Measurements from ENCODE around the gene SULF2. TPM values are rescaled to one million over a fixed set of nuclear protein-coding genes. Genes with fewer than 3 reads are reported as not detected.
"Not testable (repeated sequence)": the region's sequence is repeated elsewhere in the genome, so short reads cannot be mapped to it uniquely, and the experiment has no call there.

The SULF2 gene
- total RNA-seq (ENCODE audit: low replicate concordance) = 24.0 and 38.0 TPM in 2 replicates

DNA sequence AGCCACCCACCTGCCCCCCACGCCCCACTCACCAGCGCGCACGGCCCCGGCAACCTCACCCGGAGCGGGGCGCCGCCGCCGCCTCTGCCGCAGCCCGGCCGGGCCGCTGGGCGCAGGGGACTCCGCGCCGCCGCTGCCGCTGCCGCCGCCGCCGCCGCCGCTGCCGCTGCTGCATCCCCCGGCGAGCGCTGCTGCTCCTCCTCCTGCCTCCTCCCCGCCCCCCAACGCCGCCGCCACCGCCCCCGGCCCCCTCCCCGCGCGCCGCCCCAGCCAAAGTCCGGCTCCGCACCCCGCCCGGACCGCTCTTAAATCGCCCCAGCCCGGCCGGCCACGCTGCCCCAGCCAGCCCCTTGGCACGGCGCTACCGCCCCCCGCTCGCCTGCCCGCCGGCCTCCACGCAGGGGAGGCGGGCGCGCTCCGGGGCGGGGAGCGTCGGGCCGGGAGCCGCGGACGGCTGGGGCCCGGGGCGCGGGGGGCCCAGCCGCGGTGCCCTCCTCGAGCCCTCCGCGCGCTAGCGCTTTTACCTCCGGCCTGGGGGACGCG lies at the start of gene SULF2:
Gene SULF2 (minus strand): TSS at position 171 of the 543 bp plus-strand sequence. CDS start 28,118 bp downstream, outside the sequence.
- Mint-ChIP-seq H3K27ac (peak within 1 kb of the TSS; percentile 78), H3K9me3 (no peaks in the 10 kb centered on the region), H3K36me3 (no peaks in the 10 kb centered on the region), H3K4me1 (peaks cover 60% of the 10 kb centered on the region), H3K27me3 (ENCODE audit: insufficient read depth, low read depth) (peaks cover 11% of the 10 kb centered on the region), H3K4me3 (peak within 1 kb of the TSS; percentile 94)
- Histone ChIP-seq H3K27me3 (peaks cover 24% of the 10 kb centered on the region), H3K4me2 (peak within 1 kb of the TSS; percentile 89), H3K79me2 (ENCODE audit: low read depth) (no peaks in the 10 kb centered on the region), H3K9me3 (ENCODE audit: low read depth) (no peaks in the 10 kb centered on the region), H3K27ac (no peak within 1 kb of the TSS), H3K9ac (no peak within 1 kb of the TSS), H3F3A (ENCODE audit: low read depth) (peaks cover 8% of the 10 kb centered on the region), H2AFZ (replicated peaks) (peak within 1 kb of the TSS; percentile 70), H3K36me3 (no peaks in the 10 kb centered on the region), H3K4me1 (peaks cover 14% of the 10 kb centered on the region), H3K4me3 (peak within 1 kb of the TSS; percentile 73), H4K20me1 (ENCODE audit: low read depth) (peaks cover 11% of the 10 kb centered on the region)
- TF ChIP-seq EZH2phosphoT487 (IDR thresholded peaks at IDR 0.05) = no peak
- TF ChIP-seq, protein P1, sequence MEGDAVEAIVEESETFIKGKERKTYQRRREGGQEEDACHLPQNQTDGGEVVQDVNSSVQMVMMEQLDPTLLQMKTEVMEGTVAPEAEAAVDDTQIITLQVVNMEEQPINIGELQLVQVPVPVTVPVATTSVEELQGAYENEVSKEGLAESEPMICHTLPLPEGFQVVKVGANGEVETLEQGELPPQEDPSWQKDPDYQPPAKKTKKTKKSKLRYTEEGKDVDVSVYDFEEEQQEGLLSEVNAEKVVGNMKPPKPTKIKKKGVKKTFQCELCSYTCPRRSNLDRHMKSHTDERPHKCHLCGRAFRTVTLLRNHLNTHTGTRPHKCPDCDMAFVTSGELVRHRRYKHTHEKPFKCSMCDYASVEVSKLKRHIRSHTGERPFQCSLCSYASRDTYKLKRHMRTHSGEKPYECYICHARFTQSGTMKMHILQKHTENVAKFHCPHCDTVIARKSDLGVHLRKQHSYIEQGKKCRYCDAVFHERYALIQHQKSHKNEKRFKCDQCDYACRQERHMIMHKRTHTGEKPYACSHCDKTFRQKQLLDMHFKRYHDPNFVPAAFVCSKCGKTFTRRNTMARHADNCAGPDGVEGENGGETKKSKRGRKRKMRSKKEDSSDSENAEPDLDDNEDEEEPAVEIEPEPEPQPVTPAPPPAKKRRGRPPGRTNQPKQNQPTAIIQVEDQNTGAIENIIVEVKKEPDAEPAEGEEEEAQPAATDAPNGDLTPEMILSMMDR (IDR thresholded peaks at IDR 0.05) = no peak
- TF ChIP-seq EZH2 (IDR thresholded peaks at IDR 0.05) = no peak
- DNase-seq (ENCODE audit: low spot score) = peak; percentile 83

DNA sequence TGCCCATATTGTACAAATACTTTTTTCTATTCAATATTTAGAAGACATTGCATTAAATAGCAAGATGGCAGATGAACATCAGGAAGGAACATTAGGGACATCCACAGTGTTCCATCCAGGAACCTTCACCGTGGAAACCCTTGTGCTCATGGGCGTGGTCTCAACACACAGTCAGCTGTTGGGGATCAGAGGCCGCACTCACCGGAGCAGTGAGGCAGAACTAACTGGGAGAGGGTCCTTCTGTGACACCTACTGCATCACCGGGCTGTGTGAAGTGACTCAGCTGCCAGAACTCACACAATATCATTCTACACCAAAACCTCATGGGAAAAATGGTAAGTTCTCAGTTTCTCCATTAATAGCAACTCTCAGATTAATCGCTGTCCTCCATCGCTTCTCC lies 46.4 kb upstream of the SULF2 start:
- not testable (repeated sequence) for H3K27me3 Mint-ChIP-seq (ENCODE audit: insufficient read depth, low read depth); H3K79me2 ChIP-seq (ENCODE audit: low read depth); H4K20me1 ChIP-seq (ENCODE audit: low read depth); H3K27ac Mint-ChIP-seq; H3K36me3 Mint-ChIP-seq; H3K27ac ChIP-seq; H3K4me1 Mint-ChIP-seq; H3K4me2 ChIP-seq; H3K4me3 Mint-ChIP-seq; H3K4me1 ChIP-seq; DNase-seq (ENCODE audit: low spot score); H3K9me3 Mint-ChIP-seq; H3K9me3 ChIP-seq (ENCODE audit: low read depth); H3F3A ChIP-seq (ENCODE audit: low read depth); H3K36me3 ChIP-seq; H3K9ac ChIP-seq; H3K4me3 ChIP-seq; H3K27me3 ChIP-seq; H2AFZ ChIP-seq (replicated peaks)

DNA sequence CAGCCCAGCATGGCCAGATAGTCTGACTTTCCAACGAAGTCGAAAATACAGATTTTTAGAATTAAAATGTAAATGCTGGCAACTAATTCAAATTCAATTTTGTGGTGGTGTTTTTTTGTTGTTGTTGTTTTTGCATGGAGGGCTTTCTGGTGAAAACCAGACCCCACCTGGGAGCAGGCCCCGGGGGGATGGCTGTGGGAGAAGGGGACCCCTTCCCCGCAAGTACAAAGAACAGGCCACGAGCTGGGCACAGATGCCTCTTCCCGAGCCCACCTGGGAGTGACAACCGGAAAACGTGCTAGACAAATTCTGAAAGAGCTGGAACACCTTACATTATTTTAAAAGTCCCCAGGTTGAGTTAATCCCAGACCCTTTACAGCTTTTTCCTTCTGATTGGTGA lies 41.4 kb upstream of the SULF2 start:
- H3K36me3 Mint-ChIP-seq; H3K9me3 ChIP-seq (ENCODE audit: low read depth); H3K27me3 Mint-ChIP-seq (ENCODE audit: insufficient read depth, low read depth); H3K27ac Mint-ChIP-seq; H3K9me3 Mint-ChIP-seq; DNase-seq (ENCODE audit: low spot score); H3K4me1 Mint-ChIP-seq; H3F3A ChIP-seq (ENCODE audit: low read depth); H3K9ac ChIP-seq; H3K4me1 ChIP-seq; H3K27me3 ChIP-seq; H3K36me3 ChIP-seq; H2AFZ ChIP-seq (replicated peaks); H3K4me3 ChIP-seq; H4K20me1 ChIP-seq (ENCODE audit: low read depth); H3K79me2 ChIP-seq (ENCODE audit: low read depth); H3K27ac ChIP-seq; H3K4me2 ChIP-seq; H3K4me3 Mint-ChIP-seq: not testable (repeated sequence)

DNA sequence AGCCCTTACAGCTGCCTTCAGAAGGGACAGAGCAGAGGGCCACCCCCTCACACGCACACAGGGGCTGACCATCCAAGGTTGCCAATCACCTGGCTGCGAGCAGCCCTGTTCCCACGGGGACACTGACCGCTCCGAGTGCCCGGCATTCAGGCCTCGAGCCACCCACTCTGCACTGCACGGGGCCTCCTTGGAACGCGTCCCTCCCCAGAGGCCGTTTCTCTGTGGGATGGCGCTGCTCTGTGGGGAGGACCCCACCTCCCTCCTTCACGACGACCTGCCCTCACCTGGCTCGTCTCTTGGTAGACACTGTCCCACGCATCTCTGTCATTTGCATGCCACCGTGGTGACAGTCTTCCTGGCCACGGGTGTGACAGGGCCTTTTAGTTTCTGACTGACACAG lies 40.7 kb upstream of the SULF2 start:
- not testable (repeated sequence) for H3F3A ChIP-seq (ENCODE audit: low read depth); H3K27me3 ChIP-seq; H3K4me2 ChIP-seq; H3K36me3 Mint-ChIP-seq; H3K9ac ChIP-seq; H3K9me3 ChIP-seq (ENCODE audit: low read depth); DNase-seq (ENCODE audit: low spot score); H3K27ac ChIP-seq; H2AFZ ChIP-seq (replicated peaks); H3K9me3 Mint-ChIP-seq; H3K36me3 ChIP-seq; H3K4me1 Mint-ChIP-seq; H3K27ac Mint-ChIP-seq; H3K4me3 Mint-ChIP-seq; H4K20me1 ChIP-seq (ENCODE audit: low read depth); H3K4me3 ChIP-seq; H3K27me3 Mint-ChIP-seq (ENCODE audit: insufficient read depth, low read depth); H3K79me2 ChIP-seq (ENCODE audit: low read depth); H3K4me1 ChIP-seq

DNA sequence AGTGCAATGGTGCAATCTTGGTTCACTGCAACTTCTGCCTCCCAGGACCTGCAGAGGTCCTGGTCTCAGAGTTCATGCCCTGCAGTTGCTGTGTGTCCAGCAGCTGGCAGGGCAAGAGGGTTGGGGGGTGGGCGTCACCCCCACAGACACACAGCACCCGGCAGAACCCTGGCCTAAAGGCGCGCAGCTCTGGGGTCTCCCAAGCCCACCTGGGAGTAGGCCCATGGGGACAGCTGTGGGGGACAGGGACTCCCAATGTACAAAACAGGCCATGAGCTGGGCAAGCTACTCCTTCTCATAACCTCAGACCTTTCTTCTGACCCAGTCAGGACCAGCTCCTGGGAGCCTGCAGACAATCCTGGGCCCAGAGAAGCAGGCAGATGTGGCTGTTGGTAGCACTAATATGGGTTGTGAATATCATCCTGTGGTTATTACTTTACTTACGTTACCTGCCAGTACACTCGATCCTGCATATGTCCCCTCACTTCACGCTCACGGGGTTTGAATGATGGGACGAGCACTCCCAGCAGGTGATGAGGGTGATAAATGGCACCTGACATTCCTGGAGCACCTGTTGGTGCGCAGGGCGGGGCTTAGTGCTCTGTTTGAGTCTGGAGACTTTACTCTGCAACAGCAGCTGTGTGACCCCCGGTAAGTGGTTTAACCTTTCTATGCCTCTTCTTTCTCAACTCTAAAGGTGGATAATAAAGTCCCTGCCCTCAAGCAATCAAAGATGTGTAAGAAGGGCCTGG lies 39.9 kb upstream of the SULF2 start:
- H3K9me3 ChIP-seq (ENCODE audit: low read depth) = no peaks in the 10 kb centered on the region
- H4K20me1 ChIP-seq (ENCODE audit: low read depth) = no peaks in the 10 kb centered on the region
- no peak overlapping the region for H3K27ac ChIP-seq
- peaks cover 4% of the 10 kb centered on the region for H3F3A ChIP-seq (ENCODE audit: low read depth)
- H3K9ac ChIP-seq = no peak overlapping the region
- H3K4me3 Mint-ChIP-seq = no peak overlapping the region
- peaks cover 10% of the 10 kb centered on the region for H3K27me3 Mint-ChIP-seq (ENCODE audit: insufficient read depth, low read depth)
- H3K27ac Mint-ChIP-seq = no peak overlapping the region
- DNase-seq (ENCODE audit: low spot score) = no peak
- no peaks in the 10 kb centered on the region for H3K4me1 Mint-ChIP-seq
- no peaks in the 10 kb centered on the region for H3K4me1 ChIP-seq
- H3K79me2 ChIP-seq (ENCODE audit: low read depth) = no peaks in the 10 kb centered on the region
- H3K4me3 ChIP-seq = no peak overlapping the region
- H3K36me3 Mint-ChIP-seq = no peaks in the 10 kb centered on the region
- H2AFZ ChIP-seq (replicated peaks) = no peak overlapping the region
- no peaks in the 10 kb centered on the region for H3K36me3 ChIP-seq
- H3K4me2 ChIP-seq = no peak overlapping the region
- no peaks in the 10 kb centered on the region for H3K27me3 ChIP-seq
- no peaks in the 10 kb centered on the region for H3K9me3 Mint-ChIP-seq
- TF ChIP-seq EZH2 (IDR thresholded peaks at IDR 0.05) (no peak), EZH2phosphoT487 (IDR thresholded peaks at IDR 0.05) (no peak)
- TF ChIP-seq, protein P1 (IDR thresholded peaks at IDR 0.05) = no peak

DNA sequence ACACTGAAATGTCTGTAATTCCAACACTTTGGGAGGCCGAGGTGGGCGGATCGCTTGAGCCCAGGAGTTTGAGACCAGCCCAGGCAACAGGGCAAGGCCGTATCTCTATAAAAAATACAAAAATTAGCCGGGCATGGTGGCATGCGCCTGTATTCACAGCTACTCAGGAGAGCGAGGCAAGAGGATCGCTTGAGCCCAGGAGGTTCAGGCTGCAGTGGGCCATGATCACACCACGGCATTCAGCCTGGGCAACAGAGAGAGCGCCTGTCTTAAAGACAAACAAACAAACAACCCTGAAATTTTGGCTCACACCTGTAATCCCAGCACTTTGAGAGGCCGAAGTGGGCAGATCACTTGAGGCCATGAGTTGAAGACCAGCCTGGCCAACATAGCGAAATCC lies 38.7 kb upstream of the SULF2 start:
- H3K27me3 Mint-ChIP-seq (ENCODE audit: insufficient read depth, low read depth) = peaks cover 14% of the 10 kb centered on the region
- not testable (repeated sequence) for H3K79me2 ChIP-seq (ENCODE audit: low read depth); H3K36me3 ChIP-seq; H3K9ac ChIP-seq; H3K4me3 ChIP-seq; H4K20me1 ChIP-seq (ENCODE audit: low read depth); H3F3A ChIP-seq (ENCODE audit: low read depth); H2AFZ ChIP-seq (replicated peaks); H3K4me1 Mint-ChIP-seq; H3K27me3 ChIP-seq; H3K4me2 ChIP-seq; H3K4me1 ChIP-seq; H3K27ac ChIP-seq; H3K36me3 Mint-ChIP-seq; H3K4me3 Mint-ChIP-seq; H3K9me3 ChIP-seq (ENCODE audit: low read depth); DNase-seq (ENCODE audit: low spot score); H3K27ac Mint-ChIP-seq; H3K9me3 Mint-ChIP-seq
